Gastrocnemius medialis (tissue), 4 donors: Measurements from ENCODE around the gene OR4D11.

ENCODE experiments used
- POLR2A ChIP-seq, 2 donors: fragments of 450-650 bp; IDR thresholded peaks; one replicate each; pipeline ENCODE4 v1.6.1; 2017; ENCODE audit warnings: antibody characterized with exemption in 2 of 2, mild to moderate bottlenecking in 2 of 2, moderate library complexity in 2 of 2
- TF ChIP-seq, protein P1 (sequence below), 5 experiments: fragments of 450-650 bp in 3 of 5; fragments of 200-600 bp in 2 of 5; sonication (generic) in 2 of 5; IDR thresholded peaks in 4 of 5; conservative IDR thresholded peaks in 1 of 5; 1 replicate in 4 of 5; 2 replicates in 1 of 5; pipeline ENCODE4 v1.5.1; 2016 to 2019; ENCODE audit warnings: antibody characterized with exemption in 5 of 5, mild to moderate bottlenecking in 3 of 5, moderate library complexity in 3 of 5

DNA sequence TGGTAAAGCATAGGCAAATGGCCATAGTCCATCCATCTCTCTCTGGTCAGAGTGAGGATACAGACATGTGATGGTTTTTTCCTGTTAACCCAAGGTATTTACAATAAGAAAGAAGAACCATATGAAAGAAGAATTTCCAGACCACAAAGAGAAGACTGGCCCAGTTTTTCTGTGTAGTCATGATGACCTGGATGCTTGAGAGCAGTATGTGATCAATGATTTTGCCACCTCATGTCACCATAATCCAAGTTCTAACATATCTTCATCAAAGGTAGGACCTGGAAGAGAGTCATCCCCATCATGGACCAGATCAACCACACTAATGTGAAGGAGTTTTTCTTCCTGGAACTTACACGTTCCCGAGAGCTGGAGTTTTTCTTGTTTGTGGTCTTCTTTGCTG, 46.7 kb upstream of the OR4D11 start, which contains the start of gene OR4D6:
- TF ChIP-seq POLR2A (IDR thresholded peaks at IDR 0.05) = no peak
- TF ChIP-seq, protein P1, sequence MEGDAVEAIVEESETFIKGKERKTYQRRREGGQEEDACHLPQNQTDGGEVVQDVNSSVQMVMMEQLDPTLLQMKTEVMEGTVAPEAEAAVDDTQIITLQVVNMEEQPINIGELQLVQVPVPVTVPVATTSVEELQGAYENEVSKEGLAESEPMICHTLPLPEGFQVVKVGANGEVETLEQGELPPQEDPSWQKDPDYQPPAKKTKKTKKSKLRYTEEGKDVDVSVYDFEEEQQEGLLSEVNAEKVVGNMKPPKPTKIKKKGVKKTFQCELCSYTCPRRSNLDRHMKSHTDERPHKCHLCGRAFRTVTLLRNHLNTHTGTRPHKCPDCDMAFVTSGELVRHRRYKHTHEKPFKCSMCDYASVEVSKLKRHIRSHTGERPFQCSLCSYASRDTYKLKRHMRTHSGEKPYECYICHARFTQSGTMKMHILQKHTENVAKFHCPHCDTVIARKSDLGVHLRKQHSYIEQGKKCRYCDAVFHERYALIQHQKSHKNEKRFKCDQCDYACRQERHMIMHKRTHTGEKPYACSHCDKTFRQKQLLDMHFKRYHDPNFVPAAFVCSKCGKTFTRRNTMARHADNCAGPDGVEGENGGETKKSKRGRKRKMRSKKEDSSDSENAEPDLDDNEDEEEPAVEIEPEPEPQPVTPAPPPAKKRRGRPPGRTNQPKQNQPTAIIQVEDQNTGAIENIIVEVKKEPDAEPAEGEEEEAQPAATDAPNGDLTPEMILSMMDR (IDR thresholded peaks at IDR 0.05 in 4 of 5, conservative IDR thresholded peaks at IDR 0.05 in 1 of 5) = no peak
